Ascending aorta (tissue), 2 donors: ENCODE data around the gene PLA2G1B. TPM values are rescaled to one million over a fixed set of nuclear protein-coding genes. Genes with fewer than 3 reads are reported as not detected.

ENCODE experiments used
- DNase-seq, 2 donors: peaks; one replicate each; pipeline ENCODE4 v3.0.0-alpha.2; 2019; ENCODE audit warnings: low spot score in 2 of 2
- H3K27ac ChIP-seq, 2 donors: fragments of 200-600 bp; sonication (generic); one replicate each; pipeline ENCODE4 v1.5.1; 2016 to 2017; ENCODE audit warnings: mild to moderate bottlenecking in 1 of 2
- H3K27me3 ChIP-seq: fragments of 200-600 bp; sonication (generic); one replicate; pipeline ENCODE4 v1.5.1; 2017
- H3K36me3 ChIP-seq, 2 donors: fragments of 200-600 bp; sonication (generic); one replicate each; pipeline ENCODE4 v1.5.1; 2016
- H3K4me1 ChIP-seq, 2 donors: fragments of 200-600 bp; sonication (generic); one replicate each; pipeline ENCODE4 v1.5.1; 2016 to 2017; ENCODE audit warnings: mild to moderate bottlenecking in 1 of 2
- H3K4me3 ChIP-seq, 2 donors: fragments of 200-600 bp; sonication (generic); one replicate each; pipeline ENCODE4 v1.5.1; 2016 to 2017; ENCODE audit warnings: mild to moderate bottlenecking in 1 of 2
- H3K9me3 ChIP-seq, 2 donors: fragments of 200-600 bp; sonication (generic); one replicate each; pipeline ENCODE4 v1.5.1; 2016
- intact Hi-C: fragments of 100-400 bp; cut with DNase I; formaldehyde crosslinking; loops from one replicate; pipeline ENCODE4 v1.15.1; 2023
- total RNA-seq: library from RNA; depleted of rRNA; stranded (reverse); fragments of >200 nt; gene quantifications from one replicate; pipeline ENCODE4 v1.1.0, GENCODE V29; 2016
- TF ChIP-seq, protein P1 (sequence below), 3 experiments: fragments of 200-600 bp in 2 of 3; fragments of 450-650 bp in 1 of 3; sonication (generic) in 2 of 3; IDR thresholded peaks; one replicate each; pipeline ENCODE4 v1.5.1; 2016 to 2019; ENCODE audit warnings: antibody characterized with exemption in 3 of 3, mild to moderate bottlenecking in 1 of 3, moderate library complexity in 1 of 3

The PLA2G1B gene
- total RNA-seq, 1 donor from 2014 or later, result not detected

- Histone ChIP-seq H3K4me1 (no peaks in the 10 kb centered on the region), H3K4me3 (no peak overlapping the region), H3K27me3 (no peaks in the 10 kb centered on the region), H3K9me3 (no peaks in the 10 kb centered on the region), H3K36me3 (no peaks in the 10 kb centered on the region), H3K27ac (no peak overlapping the region)
- intact Hi-C loops, result no loop called here
- TF ChIP-seq, protein P1, sequence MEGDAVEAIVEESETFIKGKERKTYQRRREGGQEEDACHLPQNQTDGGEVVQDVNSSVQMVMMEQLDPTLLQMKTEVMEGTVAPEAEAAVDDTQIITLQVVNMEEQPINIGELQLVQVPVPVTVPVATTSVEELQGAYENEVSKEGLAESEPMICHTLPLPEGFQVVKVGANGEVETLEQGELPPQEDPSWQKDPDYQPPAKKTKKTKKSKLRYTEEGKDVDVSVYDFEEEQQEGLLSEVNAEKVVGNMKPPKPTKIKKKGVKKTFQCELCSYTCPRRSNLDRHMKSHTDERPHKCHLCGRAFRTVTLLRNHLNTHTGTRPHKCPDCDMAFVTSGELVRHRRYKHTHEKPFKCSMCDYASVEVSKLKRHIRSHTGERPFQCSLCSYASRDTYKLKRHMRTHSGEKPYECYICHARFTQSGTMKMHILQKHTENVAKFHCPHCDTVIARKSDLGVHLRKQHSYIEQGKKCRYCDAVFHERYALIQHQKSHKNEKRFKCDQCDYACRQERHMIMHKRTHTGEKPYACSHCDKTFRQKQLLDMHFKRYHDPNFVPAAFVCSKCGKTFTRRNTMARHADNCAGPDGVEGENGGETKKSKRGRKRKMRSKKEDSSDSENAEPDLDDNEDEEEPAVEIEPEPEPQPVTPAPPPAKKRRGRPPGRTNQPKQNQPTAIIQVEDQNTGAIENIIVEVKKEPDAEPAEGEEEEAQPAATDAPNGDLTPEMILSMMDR (IDR thresholded peaks at IDR 0.05), result no peak
- no peak for DNase-seq
Observed at GRCh38 chr12:120332523-120332922, 4.9 kb upstream of the PLA2G1B start.

- intact Hi-C loops, result no loop called here
- Histone ChIP-seq H3K4me3 (no peak overlapping the region), H3K36me3 (no peaks in the 10 kb centered on the region), H3K27me3 (no peaks in the 10 kb centered on the region), H3K9me3 (no peaks in the 10 kb centered on the region), H3K27ac (no peak overlapping the region), H3K4me1 (no peaks in the 10 kb centered on the region)
- TF ChIP-seq, protein P1 (IDR thresholded peaks at IDR 0.05), result no peak
- no peak for DNase-seq
Observed at GRCh38 chr12:120332041-120332440, 4.5 kb upstream of the PLA2G1B start.

DNA sequence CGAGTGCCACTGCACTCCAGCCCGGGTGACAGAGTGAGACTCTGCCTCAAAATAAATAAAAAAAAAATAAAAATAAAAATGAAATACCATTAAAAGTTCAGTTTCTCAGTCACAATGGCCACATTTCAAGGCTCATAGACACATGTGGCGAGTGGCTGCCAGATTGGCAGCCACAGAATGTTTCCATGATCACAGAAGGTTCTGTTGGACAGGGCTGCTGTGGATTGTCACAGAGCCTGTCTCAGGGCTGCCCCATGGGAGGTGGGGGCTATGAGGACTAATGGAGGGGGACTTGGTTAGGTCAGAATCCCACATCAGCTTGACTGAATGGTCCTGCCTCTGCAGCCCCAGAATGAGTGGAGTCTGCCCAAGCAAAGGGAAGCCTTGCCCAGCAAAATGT is 3.8 kb upstream of the PLA2G1B start:
- Histone ChIP-seq H3K27ac (no peak overlapping the region), H3K36me3 (no peaks in the 10 kb centered on the region), H3K4me3 (no peak overlapping the region), H3K9me3 (no peaks in the 10 kb centered on the region), H3K27me3 (no peaks in the 10 kb centered on the region), H3K4me1 (no peaks in the 10 kb centered on the region)
- no peak for DNase-seq
- intact Hi-C loops, result no loop called here
- TF ChIP-seq, protein P1 (IDR thresholded peaks at IDR 0.05), result no peak

- intact Hi-C loops, result loop anchor here (10.0 kb wide), 1 partner anchor 317 kb away; the partner anchor contains the start of gene CABP1
- no peaks in the 10 kb centered on the region for H3K9me3 ChIP-seq
Observed at GRCh38 chr12:120328228-120328627, 649 bp upstream of the PLA2G1B start.

DNA sequence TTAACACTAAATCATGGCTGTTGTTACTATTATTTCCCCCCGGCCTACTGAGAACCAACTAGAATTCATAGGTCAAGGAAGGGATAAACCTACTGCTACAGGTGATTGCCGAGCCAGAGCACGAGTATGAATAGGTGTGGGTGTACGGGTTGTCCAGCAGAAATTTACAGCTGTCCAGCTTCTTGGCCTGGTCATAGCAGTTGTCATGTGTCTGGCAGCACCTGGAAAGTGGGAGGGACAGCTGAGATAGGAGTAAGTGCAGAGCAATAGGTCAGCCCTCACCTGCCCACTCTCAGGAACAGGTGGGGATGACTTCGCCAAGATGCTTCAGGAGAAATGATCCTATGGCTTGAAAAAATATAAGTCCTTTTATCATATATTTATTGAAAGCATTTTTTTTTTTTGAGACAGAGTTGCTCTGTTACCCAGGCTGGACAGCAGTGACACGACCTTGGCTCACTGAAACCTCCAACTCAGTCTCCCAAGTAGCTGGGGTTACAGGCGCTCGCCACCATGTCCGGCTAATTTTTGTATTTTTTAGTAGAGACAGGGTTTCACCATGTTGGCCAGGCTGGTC is 2.6 kb downstream of the PLA2G1B start:
- Histone ChIP-seq H3K27me3 (no peaks in the 10 kb centered on the region), H3K36me3 (no peaks in the 10 kb centered on the region), H3K9me3 (no peaks in the 10 kb centered on the region), H3K4me1 (peaks cover 0 to 2% of the 10 kb centered on the region in 2 donors), H3K4me3 (no peak overlapping the region), H3K27ac (no peak overlapping the region)
- intact Hi-C loops, result loop anchor here (10.0 kb wide), 1 partner anchor 320 kb away; the partner anchor contains the start of gene CABP1
- TF ChIP-seq, protein P1 (IDR thresholded peaks at IDR 0.05), result no peak
- no peak for DNase-seq

More at GRCh38 chr12:120328228-120328627, 649 bp upstream of the PLA2G1B start:
- Histone ChIP-seq H3K27me3 (no peaks in the 10 kb centered on the region), H3K4me3 (no peak overlapping the region), H3K27ac (no peak overlapping the region), H3K4me1 (peaks cover 0 to 2% of the 10 kb centered on the region in 2 donors), H3K36me3 (no peaks in the 10 kb centered on the region)
- TF ChIP-seq, protein P1 (IDR thresholded peaks at IDR 0.05), result no peak
- DNase-seq, result no peak
